GM20000 (cell line): ENCODE data around the gene PLCE1.

ENCODE experiments used
- DNase-seq: peaks from one replicate; pipeline ENCODE4 v3.0.0; 2012; ENCODE audit warnings: low spot score
- TF ChIP-seq, protein P1 (sequence below): IDR thresholded peaks from 2 replicates; pipeline ENCODE4 v1.5.1; 2012; ENCODE audit warnings: mild to moderate bottlenecking, control low read depth; ENCODE audit errors: extremely low read depth, missing control alignments

Gene PLCE1

DNA sequence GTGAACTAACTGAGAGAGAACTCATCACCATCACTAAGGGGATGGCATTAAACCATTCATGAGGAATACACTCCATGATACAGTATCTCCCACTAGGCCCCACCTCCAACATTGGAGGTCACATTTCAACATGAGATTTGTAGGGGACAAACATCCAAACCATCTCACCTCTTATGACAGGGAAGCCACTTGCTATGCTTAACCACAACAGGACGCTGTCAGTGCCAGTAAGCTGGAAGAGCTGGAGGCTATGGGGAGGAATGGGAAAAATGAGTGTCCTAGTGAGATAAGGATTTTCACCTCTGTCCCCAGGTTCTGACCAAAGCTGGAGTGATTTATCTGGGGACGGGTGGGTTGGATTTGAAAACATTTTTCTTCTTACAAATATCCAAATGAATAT, 17.6 kb downstream of the PLCE1 start:
- no peak for DNase-seq
- TF ChIP-seq, protein P1, sequence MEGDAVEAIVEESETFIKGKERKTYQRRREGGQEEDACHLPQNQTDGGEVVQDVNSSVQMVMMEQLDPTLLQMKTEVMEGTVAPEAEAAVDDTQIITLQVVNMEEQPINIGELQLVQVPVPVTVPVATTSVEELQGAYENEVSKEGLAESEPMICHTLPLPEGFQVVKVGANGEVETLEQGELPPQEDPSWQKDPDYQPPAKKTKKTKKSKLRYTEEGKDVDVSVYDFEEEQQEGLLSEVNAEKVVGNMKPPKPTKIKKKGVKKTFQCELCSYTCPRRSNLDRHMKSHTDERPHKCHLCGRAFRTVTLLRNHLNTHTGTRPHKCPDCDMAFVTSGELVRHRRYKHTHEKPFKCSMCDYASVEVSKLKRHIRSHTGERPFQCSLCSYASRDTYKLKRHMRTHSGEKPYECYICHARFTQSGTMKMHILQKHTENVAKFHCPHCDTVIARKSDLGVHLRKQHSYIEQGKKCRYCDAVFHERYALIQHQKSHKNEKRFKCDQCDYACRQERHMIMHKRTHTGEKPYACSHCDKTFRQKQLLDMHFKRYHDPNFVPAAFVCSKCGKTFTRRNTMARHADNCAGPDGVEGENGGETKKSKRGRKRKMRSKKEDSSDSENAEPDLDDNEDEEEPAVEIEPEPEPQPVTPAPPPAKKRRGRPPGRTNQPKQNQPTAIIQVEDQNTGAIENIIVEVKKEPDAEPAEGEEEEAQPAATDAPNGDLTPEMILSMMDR = no peak

DNA sequence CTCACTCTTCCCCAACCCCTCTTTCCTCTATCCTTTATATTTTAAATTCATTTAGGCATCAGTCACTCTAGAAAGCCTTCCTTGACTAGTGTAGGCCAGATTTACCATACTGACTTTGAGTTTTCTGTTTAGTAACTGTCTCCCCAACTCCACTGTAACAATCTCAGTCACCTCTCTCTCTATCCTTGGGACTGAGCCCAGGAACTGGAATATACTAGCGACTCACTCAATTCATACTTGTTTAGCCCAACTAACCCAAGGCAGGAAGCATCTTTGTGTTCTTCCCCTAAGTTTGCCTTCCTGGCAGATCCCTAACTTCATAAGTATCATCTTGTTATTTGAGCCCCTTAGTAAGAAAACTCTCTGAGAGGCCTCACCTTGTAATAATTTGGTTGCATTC, 19.1 kb downstream of the PLCE1 start:
- TF ChIP-seq, protein P1 = no peak
- DNase-seq = no peak

DNA sequence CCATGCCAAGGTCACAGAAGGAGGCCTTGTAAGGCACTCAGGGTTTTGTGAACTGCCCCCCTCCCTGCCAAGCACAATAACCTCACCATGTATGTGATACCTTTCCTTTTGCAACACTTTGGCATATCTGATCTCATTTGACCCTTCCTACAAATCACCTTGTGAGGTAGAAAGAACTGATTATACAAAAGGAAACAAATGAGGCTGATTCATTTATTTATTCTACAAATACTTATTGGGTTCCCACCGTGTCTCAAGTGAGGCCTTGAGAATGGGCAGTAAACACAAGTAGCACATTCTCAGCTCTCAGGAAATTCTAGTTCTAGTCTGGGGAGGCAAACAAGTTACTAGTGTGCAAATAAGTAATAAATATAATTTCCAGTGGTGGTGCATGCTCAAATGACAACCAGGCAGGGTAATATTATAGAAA, 19.6 kb downstream of the PLCE1 start:
- DNase-seq = no peak

GRCh38 chr10:94014304-94014703, 20.6 kb downstream of the PLCE1 start:
- no peak for DNase-seq
- TF ChIP-seq, protein P1 = no peak

More for the DNA sequence above, 19.6 kb downstream of the PLCE1 start:
- TF ChIP-seq, protein P1 = no peak

DNA sequence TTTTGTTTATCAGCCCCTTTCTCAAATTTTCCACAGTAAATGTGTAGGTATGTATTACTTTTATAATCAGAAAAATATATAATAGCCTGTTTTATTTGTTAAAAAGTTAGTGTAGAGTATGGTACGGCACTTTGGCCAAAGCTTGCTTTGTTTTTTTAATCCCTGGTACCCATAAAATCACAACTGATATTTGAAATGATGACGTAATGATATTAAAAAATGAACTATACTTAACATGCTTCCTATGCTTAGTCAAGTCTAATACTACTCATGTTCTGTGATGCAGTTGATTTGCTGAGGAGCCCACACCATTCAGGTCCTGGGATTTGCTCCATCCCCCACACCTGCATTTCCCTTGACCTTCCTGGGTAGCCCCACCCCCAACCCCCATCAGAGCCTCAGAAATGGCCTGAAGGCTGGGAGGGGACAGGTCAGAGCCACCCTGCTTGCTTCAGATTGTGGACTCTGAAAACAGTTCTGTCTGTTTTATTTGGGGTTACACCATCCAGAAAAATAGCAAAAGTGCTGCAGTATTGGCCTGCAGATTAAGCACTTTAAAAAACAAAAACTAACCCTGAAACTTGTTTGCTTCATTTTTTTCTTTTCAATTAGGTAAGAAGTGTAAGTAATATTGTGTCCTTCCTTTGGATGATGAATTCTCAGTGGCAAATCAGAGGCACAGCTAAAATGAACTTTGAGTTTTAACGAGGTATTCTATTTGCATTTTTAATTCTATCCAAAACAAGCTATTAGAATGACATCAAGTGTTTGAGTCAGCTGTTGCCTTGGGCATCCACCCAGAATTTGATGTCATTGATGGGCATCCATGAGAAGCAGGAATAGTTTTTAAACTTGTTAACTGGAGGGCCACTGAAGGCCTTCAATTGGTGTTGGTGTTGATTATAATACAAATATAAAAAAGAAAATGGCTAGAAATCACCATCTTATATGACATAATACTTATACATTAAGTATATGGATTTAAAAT, 23.3 kb downstream of the PLCE1 start:
- no peak for DNase-seq
- TF ChIP-seq, protein P1 = no peak

DNA sequence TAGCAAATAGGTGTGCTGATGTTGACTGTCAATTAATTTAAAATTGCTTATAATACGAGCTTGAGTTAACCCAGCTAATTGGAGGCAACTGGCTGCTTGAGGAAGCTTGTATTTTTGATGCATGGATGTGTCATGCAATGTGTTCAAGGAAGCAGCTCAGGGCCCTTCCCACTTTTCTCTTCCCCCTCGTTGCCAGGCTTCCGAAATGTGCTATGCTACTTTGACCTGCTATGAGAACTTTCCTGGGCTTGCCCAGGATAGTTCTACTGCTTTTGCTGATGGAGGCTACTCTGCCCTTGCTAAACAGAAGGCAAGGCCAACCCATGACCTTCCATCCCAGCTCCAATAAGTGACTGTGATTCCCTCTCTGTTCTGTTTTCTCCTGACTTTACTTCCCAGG, 24.4 kb downstream of the PLCE1 start:
- no peak for DNase-seq
- TF ChIP-seq, protein P1 = no peak

DNA sequence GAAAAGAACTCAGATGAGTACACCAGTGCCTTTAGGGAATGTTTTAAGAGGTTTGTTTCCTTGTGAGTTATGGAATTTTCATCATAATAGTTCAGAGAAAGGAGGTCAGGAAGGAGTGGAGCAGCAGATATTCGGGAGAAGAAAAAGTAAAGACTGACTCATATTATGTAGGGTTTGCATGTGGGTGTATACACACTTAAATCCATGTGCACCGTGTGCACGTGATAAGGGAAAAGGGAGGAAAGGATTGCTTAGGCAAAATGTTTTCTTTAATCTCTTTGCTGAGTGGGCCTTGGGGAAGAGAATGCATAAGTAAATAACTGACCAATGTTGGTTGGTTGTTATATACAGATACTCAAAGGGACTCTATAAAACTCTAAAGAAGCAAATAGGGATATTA, 30.2 kb downstream of the PLCE1 start:
- TF ChIP-seq, protein P1 = no peak
- DNase-seq = no peak
